HCT116 (cell line): ENCODE results near the gene GRK2. TPM values are rescaled to one million over a fixed set of nuclear protein-coding genes. Genes with fewer than 3 reads are reported as not detected.

Experiments
- ATAC-seq: fragments of 200-7000 bp; cut with Tn5 transposase; 2 replicates; pipeline ENCODE4 v1.9.1; 2020; ENCODE audit warnings: mild to moderate bottlenecking, moderate library complexity
- BruUV-seq: library from RNA; stranded (reverse); fragments of 400-500 nt; replicated peaks from 2 replicates; lab custom pipeline; 2021; lab: Mats Ljungman, UMichigan
- CTCF ChIA-PET: fragments of 300-600 bp; sonication (Branson Sonifier 250); formaldehyde crosslinking; loops from one replicate; lab custom pipeline; 2021; ENCODE audit warnings: antibody characterized with exemption; lab: Charles Lee
- POLR2A ChIA-PET: fragments of 300-600, 350-600 bp; sonication (Branson Sonifier 250); formaldehyde crosslinking; loops from one replicate; lab custom pipeline; 2021; ENCODE audit warnings: antibody characterized with exemption; lab: Charles Lee
- RAD21 ChIA-PET, 2 experiments: fragments of 300-600 bp; sonication (Branson Sonifier 250); formaldehyde crosslinking; loops; one replicate each; lab custom pipeline; 2023; ENCODE audit warnings: low total read pairs in 2 of 2; ENCODE audit not compliant: uncharacterized antibody in 2 of 2, unreplicated experiment in 2 of 2, low non-redundant PET in 1 of 2; lab: Charles Lee
- DNase-seq: peaks from one replicate; pipeline ENCODE4 v3.0.0-alpha.2; 2010; ENCODE audit warnings: low read depth, low spot score
- H2AFZ ChIP-seq: fragments of 200-600 bp; shearing (Covaris generic), sonication (generic); 2 replicates; pipeline ENCODE4 v1.6.1; 2017; ENCODE audit warnings: low read depth, mixed run types, mixed read lengths, antibody characterized with exemption, low read length; ENCODE audit not compliant: poor library complexity, severe bottlenecking
- H3K27ac ChIP-seq: 2 replicates; pipeline ENCODE4 v1.5.1; 2012; ENCODE audit warnings: low read depth, low read length
- H3K27me3 ChIP-seq: fragments of 200-600 bp; sonication (generic); 2 replicates; pipeline ENCODE4 v1.6.1; 2016; ENCODE audit warnings: mixed run types, low read length, mixed read lengths; ENCODE audit not compliant: insufficient read depth
- H3K36me3 ChIP-seq, 2 experiments: fragments of 200-500 bp in 1 of 2; fragments of 200-600 bp in 1 of 2; sonication (Bioruptor generic) in 1 of 2; sonication (generic) in 1 of 2; 2 replicates each; pipeline versions ENCODE4 v1.5.1 to v1.6.1; 2014 to 2016; ENCODE audit warnings: low read length in 2 of 2, inconsistent platforms in 1 of 2, mixed read lengths in 1 of 2, mixed run types in 1 of 2; ENCODE audit not compliant: insufficient read depth in 2 of 2, control insufficient read depth in 1 of 2
- H3K4me1 ChIP-seq, 2 experiments: fragments of 200-600 bp in 1 of 2; sonication (generic) in 1 of 2; 2 replicates each; pipeline versions ENCODE4 v1.5.1 to v1.6.1; 2012 to 2017; ENCODE audit warnings: low read length in 2 of 2, inconsistent platforms in 1 of 2, mild to moderate bottlenecking in 1 of 2, mixed read lengths in 1 of 2, mixed run types in 1 of 2, moderate library complexity in 1 of 2; ENCODE audit not compliant: insufficient read depth in 2 of 2, control insufficient read depth in 1 of 2
- H3K4me2 ChIP-seq: fragments of 200-600 bp; sonication (generic); 2 replicates; pipeline ENCODE4 v1.6.1; 2017; ENCODE audit warnings: mixed run types, low read length, mixed read lengths
- H3K4me3 ChIP-seq, 2 experiments: fragments of 200-600 bp in 1 of 2; sonication (generic) in 1 of 2; replicated peaks in 1 of 2; 2 replicates each; pipeline ENCODE4 v1.5.1; 2011 to 2016; ENCODE audit warnings: low read length in 2 of 2, control low read depth in 1 of 2, low read depth in 1 of 2, mild to moderate bottlenecking in 1 of 2, mixed read lengths in 1 of 2, mixed run types in 1 of 2
- H3K79me2 ChIP-seq: fragments of 200-600 bp; sonication (generic); 2 replicates; pipeline ENCODE4 v1.6.1; 2017; ENCODE audit warnings: mild to moderate bottlenecking, mixed run types, low read length, moderate library complexity, mixed read lengths; ENCODE audit not compliant: insufficient read depth
- H3K9ac ChIP-seq: fragments of 200-600 bp; sonication (generic); 2 replicates; pipeline ENCODE4 v1.6.1; 2016; ENCODE audit warnings: low read length, mixed read lengths
- H3K9me2 ChIP-seq: fragments of 200-600 bp; sonication (generic), shearing (Covaris generic); 2 replicates; pipeline ENCODE4 v1.6.1; 2017; ENCODE audit warnings: mixed run types, mild to moderate bottlenecking, moderate library complexity; ENCODE audit not compliant: insufficient read depth
- H3K9me3 ChIP-seq, 2 experiments: fragments of 200-500 bp in 1 of 2; fragments of 200-600 bp in 1 of 2; sonication (Bioruptor generic) in 1 of 2; sonication (generic) in 1 of 2; 2 replicates each; pipeline ENCODE4 v1.6.1; 2014 to 2017; ENCODE audit warnings: low read length in 2 of 2, mixed read lengths in 2 of 2, inconsistent platforms in 1 of 2, low read depth in 1 of 2, mild to moderate bottlenecking in 1 of 2, mixed run types in 1 of 2, moderate library complexity in 1 of 2; ENCODE audit not compliant: control insufficient read depth in 1 of 2, insufficient read depth in 1 of 2
- H4K20me1 ChIP-seq: fragments of 200-600 bp; sonication (generic), shearing (Covaris generic); 2 replicates; pipeline ENCODE4 v1.6.1; 2017; ENCODE audit warnings: mixed run types, mild to moderate bottlenecking, moderate library complexity; ENCODE audit not compliant: insufficient read depth
- CBX3 ChIP-seq: IDR thresholded peaks from 2 replicates; pipeline ENCODE4 v1.6.1; 2012; ENCODE audit warnings: low read depth
- EZH2 ChIP-seq: fragments of 200-600 bp; sonication (generic); IDR thresholded peaks from 2 replicates; pipeline ENCODE4 v1.6.1; 2017; ENCODE audit warnings: antibody characterized with exemption, mixed run types
- JUND ChIP-seq: IDR thresholded peaks from 2 replicates; pipeline ENCODE4 v1.6.1; 2012
- SIN3A ChIP-seq: IDR thresholded peaks from 2 replicates; pipeline ENCODE4 v1.6.1; 2012; ENCODE audit warnings: low read depth
- TCF7L2 ChIP-seq: IDR thresholded peaks from 2 replicates; pipeline ENCODE4 v1.7.0; 2011; ENCODE audit warnings: borderline replicate concordance, inconsistent platforms; ENCODE audit not compliant: insufficient read depth, insufficient read length; ENCODE audit errors: extremely low read depth
- YY1 ChIP-seq: IDR thresholded peaks from 2 replicates; pipeline ENCODE4 v1.6.1; 2011; ENCODE audit warnings: low read length, low read depth, moderate library complexity, mild to moderate bottlenecking; ENCODE audit not compliant: insufficient replicate concordance; ENCODE audit errors: extremely low read depth
- intact Hi-C: fragments of 100-400 bp; cut with micrococcal nuclease; formaldehyde crosslinking; loops from 2 replicates; pipeline ENCODE4 v1.10.0; 2022
- total RNA-seq: library from RNA; stranded (reverse); gene quantifications from one replicate; pipeline ENCODE4 v1.2.1, GENCODE V29; 2021; ENCODE audit not compliant: unreplicated experiment
- TF ChIP-seq, protein P1 (sequence below): IDR thresholded peaks from 2 replicates; pipeline ENCODE4 v1.6.1; 2011; ENCODE audit warnings: mild to moderate bottlenecking, low read length, moderate library complexity; ENCODE audit not compliant: insufficient replicate concordance; ENCODE audit errors: extremely low read depth
- TF ChIP-seq, protein P2 (sequence below): IDR thresholded peaks from 2 replicates; pipeline ENCODE4 v1.6.1; 2012

Gene GRK2
- total RNA-seq, 1 experiment from 2014 or later: 83.0 TPM

- Histone ChIP-seq H2AFZ (no peak overlapping the region), H3K9ac (no peak overlapping the region), H3K36me3 (0 out of 4 replicates have a peak, but pooled peaks cover 3 to 10% of the 10 kb centered on the region in 2 experiments), H3K79me2 (peaks cover 19% of the 10 kb centered on the region), H3K27me3 (no peaks in the 10 kb centered on the region), H4K20me1 (no peaks in the 10 kb centered on the region), H3K27ac (no peak overlapping the region), H3K4me1 (peaks cover 17 to 23% of the 10 kb centered on the region in 2 experiments), H3K4me3 (no peak overlapping the region), H3K9me3 (peaks cover 0 to 11% of the 10 kb centered on the region in 2 experiments; a peak in 1 of 4 replicates), H3K9me2 (no peaks in the 10 kb centered on the region), H3K4me2 (no peak overlapping the region)
- DNase-seq (no peak), ATAC-seq (no peak)
- ChIA-PET CTCF (no interaction called here), POLR2A (no interaction called here), RAD21 (no interaction called here)
- TF ChIP-seq YY1 (no peak), TCF7L2 (no peak), CBX3 (no peak), SIN3A (no peak), JUND (no peak), EZH2 (no peak)
- TF ChIP-seq, protein P1, sequence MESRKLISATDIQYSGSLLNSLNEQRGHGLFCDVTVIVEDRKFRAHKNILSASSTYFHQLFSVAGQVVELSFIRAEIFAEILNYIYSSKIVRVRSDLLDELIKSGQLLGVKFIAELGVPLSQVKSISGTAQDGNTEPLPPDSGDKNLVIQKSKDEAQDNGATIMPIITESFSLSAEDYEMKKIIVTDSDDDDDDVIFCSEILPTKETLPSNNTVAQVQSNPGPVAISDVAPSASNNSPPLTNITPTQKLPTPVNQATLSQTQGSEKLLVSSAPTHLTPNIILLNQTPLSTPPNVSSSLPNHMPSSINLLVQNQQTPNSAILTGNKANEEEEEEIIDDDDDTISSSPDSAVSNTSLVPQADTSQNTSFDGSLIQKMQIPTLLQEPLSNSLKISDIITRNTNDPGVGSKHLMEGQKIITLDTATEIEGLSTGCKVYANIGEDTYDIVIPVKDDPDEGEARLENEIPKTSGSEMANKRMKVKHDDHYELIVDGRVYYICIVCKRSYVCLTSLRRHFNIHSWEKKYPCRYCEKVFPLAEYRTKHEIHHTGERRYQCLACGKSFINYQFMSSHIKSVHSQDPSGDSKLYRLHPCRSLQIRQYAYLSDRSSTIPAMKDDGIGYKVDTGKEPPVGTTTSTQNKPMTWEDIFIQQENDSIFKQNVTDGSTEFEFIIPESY: no peak
- TF ChIP-seq, protein P2, sequence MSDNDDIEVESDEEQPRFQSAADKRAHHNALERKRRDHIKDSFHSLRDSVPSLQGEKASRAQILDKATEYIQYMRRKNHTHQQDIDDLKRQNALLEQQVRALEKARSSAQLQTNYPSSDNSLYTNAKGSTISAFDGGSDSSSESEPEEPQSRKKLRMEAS: no peak
- intact Hi-C loops: no loop called here
- no TSS peak for BruUV-seq
Measured at GRCh38 chr11:67300256-67300755, 34.0 kb downstream of the GRK2 start.
